Endothelial cell of hepatic sinusoid (primary cell): ENCODE data around the gene ABHD5.

Source experiments
- in situ Hi-C: cut with HindIII; loops from 2 replicates; pipeline ENCODE4 v1.10.0; 2017; ENCODE audit warnings: low sequenced_read_pairs

ABHD5 gene

DNA sequence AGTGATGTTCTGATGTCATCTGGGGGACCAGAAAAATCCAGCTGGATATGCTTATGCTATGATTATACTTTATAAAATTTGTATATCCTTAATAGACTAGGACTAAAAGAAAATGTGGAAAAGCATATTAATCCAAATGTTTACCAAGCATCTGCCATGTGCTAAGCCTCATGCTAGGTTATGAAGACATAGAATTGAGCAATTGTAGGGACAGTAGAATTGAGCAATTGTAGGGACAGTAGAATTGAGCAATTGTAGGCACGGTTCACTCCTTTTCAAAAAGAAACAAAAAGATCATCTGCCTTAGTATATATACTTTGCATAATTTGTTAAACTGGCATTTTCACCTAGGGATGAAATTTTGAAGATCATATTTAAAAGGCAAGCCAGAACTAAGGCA, 18.3 kb downstream of the ABHD5 start:
- in situ Hi-C loops = no loop called here

DNA sequence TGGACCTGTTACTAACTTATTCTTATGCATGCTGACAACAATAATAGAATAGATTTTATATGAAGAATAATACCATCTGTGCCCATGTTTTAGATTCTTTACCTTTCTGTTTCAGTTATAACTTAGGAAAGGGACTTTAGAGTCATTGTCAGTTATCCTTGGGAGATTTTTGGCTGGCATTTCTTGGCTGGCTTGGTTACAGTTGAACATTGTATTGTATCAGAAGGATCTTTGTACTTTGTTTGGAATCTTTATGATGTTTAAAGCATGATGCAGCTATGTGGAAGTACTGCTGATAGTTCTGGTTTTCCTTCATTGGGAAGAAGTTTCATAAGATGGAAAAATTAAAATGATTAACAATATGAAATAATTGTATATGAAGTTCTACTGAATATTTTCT, 19.9 kb downstream of the ABHD5 start:
- in situ Hi-C loops = no loop called here

DNA sequence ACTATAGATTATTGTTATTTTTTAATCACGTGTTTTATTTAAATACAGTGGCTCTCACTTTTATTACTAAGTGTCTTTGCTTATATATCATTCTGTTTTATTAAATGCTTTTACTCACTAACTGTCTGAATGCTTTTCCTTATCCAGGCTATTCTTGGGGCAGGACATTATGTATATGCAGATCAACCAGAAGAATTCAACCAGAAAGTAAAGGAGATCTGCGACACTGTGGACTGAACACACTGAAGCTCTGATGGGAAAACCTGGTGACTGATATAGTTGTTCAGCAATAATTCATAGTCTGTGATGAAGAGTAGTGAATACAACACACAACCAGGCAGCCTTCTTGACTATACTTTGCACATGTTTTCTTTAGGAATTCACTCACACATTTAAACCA, 27.6 kb downstream of the ABHD5 start:
- in situ Hi-C loops = no loop called here

DNA sequence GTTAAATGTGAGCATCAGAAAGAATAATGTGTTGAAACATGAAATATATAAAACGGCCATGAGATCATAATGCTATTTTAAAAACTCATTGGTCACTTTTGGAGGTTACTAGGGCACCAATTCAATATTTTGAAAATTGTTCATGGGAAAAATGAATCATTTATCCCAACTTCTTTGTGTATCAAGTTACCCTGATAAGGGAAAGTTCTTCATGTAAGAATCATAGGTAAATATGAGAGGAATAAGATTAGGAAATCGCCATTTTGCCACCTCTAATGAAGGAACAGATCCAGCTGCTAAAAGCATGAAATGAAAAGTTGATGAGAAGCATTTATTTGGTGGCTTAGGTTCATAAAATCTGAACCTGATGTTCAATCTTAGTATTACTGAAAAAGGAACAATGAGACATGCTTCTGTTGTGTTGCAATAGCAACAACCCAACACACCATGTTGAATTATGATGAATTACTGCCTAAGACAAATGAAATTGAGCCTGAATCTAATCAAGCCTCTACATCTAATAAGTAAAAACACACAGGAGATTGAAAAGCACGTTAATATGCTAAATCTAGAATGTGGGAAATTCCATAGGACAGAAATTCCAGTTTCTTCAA, 32.5 kb downstream of the ABHD5 start:
- in situ Hi-C loops = no loop called here

DNA sequence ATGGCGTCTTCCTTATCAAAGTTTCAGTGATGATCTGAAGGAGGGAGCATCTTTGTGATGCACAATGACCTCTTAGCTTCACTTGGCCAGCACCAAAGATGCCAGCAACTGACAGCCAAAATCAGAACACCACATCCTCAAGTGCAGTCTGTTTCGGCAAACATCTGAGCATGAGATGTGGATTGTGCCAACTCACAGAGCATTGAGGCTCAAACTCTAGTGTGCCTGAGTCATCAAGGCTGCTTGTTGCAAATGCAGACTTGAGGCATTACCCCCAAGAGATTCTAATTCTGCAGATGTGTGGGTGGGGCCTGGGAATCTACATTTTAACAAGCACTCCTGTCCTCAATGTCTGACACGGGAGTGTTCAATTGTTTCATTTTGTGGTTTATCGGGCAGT, 35.8 kb downstream of the ABHD5 start:
- in situ Hi-C loops = no loop called here

DNA sequence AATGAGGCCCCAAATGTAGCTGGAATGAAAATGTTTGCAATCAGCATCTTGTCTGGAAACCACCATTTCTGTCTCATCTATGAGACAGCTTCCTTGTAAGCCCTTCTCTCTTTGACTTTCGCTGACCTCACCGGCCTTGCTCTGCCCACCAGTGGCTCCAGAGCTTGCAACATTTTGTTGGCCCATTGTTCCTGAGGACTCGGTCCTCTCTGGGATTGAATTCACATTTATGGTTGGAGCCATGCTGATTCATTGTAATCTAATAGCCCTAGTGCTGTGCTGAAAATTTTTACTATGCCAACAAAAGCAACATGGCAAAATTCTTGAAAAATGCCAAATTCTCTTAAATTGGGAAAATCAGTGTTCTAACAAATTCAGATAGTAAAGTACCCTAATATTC, 37.2 kb downstream of the ABHD5 start:
- in situ Hi-C loops = no loop called here

DNA sequence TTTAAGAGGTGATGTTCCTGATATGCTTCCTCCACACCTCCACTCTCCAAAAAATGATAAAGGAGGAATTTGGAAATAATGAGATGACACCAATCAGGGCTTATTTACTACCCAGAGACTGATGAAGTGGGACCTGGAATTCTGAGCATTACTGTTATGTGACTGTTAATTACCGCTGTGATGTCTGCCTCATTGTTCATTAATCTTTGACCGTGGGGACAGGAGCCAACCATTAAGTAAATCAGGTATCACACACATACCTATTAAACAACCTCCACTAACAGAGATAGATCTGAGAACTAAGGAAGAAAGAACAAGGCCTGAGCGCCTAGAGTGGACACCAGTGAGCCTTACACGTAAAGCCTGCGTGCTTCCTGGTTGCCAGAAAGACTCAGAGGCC, 37.7 kb downstream of the ABHD5 start:
- in situ Hi-C loops = no loop called here

DNA sequence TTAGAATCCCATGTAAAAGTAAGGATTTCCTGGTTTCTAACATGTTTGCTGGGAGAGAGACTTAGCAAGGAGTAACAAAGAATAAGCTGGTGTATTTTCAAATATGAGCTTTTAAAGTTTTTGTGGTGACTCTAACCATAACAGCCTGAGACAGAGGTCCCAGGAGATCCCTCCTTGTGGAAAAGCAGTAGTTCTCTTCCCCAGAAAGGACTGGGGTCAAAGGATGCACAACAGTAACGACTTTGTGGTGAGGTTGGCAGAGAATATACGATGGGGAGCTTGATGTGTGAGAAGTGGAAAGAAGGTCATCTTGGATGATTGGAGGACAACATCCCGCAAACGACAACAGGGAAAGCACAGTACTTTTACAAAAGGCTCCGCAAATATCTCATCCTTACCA, 38.2 kb downstream of the ABHD5 start:
- in situ Hi-C loops = no loop called here

DNA sequence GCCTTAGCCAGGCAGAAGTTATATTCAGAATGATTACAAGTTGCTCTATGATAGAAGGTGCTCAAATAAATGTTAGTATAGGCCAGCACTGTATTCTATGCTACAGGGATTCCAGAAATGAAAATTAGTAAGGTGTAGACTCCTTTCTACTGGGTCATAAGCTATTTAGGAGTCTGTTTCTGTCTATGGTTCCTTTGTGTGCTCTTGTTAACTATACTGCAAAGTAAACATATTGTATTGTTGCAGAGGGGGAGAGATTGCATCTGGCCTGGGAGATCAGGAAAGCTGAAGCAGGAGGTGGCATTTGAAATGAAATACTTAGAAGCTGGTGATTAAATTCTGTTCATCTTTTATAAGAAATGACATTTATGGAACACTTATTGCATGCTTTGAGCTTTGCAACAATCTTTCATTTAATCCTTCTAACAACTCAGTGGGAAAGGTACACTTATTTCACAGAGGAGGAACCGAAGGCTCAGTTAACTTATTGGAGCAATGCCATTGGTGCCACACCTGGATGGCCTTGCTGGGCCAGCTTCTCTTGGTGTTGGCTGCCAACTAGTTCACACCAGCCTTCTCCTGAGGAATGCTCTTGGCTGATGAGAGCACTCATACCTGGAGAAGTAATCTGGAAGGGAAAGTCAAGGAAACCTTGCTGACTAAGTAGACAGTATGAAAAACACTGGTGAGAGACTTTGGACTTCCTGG, 39.1 kb downstream of the ABHD5 start:
- in situ Hi-C loops = loop anchor here (5.0 to 10.0 kb wide), 3 partner anchors 88 to 765 kb away; no protein-coding TSS in a partner anchor

DNA sequence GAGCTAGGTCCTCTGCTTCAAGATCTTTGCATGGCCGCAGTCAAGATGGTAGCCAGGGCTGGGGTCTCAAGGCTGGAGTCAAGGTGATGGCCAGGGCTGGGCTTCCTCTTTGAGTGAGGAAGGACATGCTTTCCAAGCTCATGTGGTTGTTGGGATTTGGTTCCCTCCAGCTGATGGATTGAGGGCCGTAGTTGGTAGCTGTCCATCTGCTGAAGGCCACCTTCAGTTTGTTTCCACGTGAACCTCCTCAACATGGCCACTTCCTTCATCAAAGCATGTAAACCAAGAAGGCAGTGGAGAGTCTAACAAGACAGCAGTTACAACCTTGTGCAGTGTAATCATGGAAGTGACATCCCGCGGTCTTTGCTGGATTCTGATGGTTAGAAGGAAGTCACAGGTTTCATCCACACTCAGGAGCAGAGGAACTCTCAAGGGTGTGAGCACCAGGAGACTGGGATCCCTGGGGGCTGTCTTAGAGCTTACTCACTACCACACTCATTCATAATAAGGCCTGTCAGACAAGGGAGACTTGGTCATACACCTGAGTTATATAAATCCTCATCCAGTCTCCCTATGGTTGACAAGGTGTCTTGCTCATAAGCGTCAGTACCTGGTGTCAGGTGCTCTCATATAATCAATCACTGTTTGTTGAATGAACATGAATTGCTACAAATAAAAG, 42.1 kb downstream of the ABHD5 start:
- in situ Hi-C loops = loop anchor here (5.0 to 10.0 kb wide), 3 partner anchors 91 to 768 kb away; no protein-coding TSS in a partner anchor

DNA sequence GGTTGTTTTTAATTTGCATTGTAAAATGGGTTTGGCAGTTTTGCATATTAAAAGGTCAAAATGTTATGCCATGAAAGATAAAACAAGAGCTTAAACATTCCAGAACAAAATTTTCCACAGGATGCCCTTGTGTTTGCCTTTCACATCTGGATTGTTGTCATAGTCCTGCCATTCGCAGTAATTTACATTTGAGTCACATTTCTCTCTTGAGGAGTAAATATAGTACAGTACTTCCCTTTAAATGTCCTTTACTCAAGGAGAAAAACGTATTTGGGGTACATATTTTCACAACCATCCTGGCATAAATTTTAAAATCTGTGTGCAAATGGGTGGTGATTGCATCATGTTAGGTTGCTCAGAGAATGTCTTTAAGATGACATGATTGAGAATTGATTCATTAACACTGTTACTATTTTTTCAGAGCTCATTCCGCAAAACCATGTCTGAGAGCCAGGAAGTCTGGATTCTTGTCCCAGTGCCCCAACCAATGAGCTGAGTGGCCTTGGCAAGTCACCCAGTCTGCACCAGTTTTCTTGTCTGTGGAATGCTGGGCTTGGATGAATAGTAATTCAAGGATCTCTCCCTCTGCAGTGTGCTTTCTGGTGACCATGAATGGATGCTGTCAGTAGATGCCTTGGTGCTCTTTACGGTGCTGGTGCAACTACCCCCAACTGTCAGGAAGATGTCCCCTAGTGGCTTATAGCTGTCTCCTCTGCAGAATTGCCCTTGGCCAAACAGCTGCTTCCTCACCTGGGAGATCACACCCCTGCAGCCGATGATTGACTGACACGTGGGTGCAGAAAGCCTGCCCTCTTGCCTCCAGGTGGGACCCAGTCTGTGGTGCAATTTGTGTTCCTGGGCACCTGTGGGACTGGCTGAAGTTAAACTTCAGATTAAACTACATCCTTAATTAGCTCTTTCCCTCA, 43.0 kb downstream of the ABHD5 start:
- in situ Hi-C loops = loop anchor here (5.0 to 10.0 kb wide), 3 partner anchors 91 to 769 kb away; no protein-coding TSS in a partner anchor

DNA sequence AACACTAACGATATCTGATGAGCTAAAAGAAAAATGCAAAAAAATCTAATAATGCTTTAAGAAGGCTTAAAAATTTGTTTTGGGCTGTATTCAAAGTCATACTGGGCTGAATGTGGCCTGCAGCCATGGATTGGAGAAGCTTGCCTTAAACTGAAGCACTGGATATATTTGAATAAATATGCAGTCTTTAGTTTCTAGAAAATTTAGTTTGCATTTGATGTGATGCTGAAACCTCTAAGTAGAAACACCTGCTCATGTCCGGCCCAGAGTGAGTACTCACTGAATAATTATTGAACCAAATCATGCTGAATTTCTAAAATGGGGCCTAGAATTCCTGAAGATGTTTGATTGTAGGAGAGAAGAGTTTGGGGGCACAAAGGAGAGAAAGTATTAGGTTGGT, 43.9 kb downstream of the ABHD5 start:
- in situ Hi-C loops = loop anchor here (5.0 to 10.0 kb wide), 3 partner anchors 92 to 770 kb away; no protein-coding TSS in a partner anchor

DNA sequence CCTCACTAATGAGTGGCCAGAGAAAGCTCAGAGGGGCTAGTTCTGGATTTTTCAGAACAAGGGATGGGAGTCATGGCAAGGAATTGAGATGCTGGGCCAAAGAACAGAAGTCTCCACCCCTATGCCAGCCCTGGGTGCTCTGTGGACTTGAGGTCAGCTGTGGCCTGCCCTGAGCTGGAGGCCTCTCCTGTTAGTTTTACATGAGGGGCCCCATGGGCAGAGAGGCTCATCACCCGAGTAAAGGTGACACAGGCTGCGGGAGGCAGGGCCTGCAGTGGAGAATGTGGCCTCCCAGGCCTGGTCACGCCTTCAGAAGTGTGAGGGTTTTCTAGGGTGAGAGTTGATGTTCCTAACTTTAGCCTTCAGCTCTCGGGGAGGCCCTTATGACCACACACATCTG, 44.9 kb downstream of the ABHD5 start:
- in situ Hi-C loops = loop anchor here (10.0 kb wide), 2 partner anchors 331 to 771 kb away; no protein-coding TSS in a partner anchor

DNA sequence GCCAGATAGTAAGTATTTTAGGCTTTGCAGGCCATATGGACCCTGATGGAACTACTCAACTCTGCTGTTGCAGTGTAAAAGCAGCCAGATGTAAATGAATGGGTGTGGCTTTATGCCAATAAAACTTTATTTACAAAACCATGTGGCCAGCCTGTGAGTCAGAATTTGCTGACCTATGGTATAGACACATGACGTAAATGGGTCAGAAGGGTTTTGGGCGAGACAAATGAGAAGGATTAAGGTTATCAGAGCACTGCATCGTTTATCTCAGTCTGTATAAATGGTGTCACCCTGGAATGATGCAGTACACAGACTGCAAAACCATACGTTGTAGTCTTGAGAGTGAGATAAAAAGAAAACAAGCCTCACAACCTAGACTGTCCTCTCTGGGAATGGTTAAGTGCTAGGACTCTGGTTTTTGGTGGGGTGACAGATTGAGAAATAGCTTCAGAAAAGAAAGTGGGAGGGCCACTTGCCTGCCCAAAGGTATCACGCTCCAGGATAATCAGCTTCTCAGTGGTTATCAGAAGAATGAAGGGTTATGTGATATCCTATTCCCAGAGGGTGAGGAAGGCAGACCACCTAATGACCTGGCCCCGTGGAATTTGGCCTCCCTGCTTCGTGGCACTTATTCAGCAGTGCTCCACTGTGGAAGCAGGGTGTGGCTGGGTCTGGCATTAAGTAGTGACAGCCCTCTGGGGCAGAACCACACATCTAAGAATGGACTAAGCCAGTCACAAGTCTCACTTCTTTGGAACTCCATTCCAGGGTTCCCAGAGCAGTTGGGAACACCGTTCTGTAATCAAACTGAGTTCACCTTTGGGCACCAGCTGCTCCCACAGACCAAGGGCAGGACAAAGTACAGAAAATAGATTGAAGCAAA, 46.1 kb downstream of the ABHD5 start:
- in situ Hi-C loops = loop anchor here (10.0 kb wide), 2 partner anchors 332 to 772 kb away; no protein-coding TSS in a partner anchor

DNA sequence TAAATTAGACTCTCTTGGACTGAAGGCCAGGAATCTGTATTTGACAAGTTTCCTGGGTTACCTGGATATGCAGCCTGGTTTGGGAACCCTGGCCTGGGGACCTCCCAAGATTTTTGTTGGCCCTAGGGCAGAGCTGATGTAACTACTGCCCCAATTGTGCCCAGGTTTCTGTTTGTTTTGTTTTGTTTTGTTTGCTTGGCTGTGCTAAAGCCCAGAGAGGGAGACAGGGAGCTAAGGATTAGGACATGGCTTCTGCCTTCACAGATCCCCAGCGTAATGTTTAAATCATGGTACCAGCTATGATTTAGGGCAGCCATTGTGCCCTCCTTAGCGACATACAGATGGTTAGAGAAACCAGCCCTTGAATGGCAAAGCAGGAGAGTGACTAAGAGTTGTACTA, 47.6 kb downstream of the ABHD5 start:
- in situ Hi-C loops = loop anchor here (10.0 kb wide), 2 partner anchors 334 to 774 kb away; no protein-coding TSS in a partner anchor

DNA sequence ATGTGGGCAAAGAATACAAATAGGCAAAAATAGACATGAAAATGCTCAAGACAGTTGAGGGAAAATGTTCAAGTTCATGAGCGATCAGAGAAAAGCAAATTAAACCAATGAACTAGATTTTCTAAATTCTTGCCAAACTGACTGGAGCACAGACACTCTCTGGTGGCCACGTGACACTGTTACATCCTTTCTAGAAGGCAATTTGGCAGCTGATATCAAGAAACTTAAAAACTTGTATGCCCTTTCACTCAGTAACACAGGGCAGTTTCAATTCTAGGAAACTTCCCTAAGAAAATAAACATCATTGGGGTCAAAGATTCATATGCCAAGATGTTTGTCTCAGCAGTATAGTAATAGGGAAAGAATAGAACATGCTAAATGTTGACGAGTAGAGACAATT, 52.2 kb downstream of the ABHD5 start:
- in situ Hi-C loops = no loop called here

DNA sequence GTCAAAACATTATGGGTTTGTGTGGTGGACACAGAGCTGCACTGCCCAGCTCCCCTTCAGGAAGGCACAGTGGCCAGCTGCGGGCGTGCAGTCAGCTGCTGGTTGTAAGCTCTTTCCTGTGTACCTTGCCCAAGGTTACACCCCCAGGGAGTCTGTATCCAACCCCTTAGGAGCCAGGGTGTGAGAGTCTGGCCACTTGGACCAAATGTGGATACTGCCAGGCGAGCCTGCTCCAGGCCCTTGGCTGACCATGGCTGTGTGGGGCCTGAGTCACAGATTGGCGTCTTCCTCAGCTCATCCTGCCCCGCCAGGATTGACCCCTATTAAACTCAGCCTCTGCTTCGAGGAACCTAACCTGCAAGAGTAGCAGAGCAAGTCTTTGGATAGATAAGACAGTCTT, 56.9 kb downstream of the ABHD5 start:
- in situ Hi-C loops = loop anchor here (5.0 kb wide), 1 partner anchor 50 kb away; no protein-coding TSS in a partner anchor

DNA sequence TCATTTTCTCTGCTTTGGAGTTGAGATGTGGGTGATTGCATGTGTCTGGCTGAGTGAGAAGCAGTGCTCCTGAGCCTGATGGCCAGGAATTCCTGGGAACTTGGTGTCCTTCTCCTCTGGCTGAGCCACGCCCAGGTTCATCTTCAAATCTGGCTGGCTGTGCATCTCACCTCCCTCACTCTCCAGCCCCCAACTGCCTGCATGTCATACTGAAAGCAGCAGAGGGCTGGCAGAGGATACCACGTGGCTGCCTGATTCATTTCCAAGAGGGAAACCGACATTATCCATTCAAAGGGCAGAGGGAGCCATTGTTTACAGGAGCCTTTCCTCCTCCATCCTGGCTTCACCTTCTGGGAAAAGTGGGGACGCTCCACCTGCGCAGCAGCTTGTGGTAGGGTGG, 57.4 kb downstream of the ABHD5 start:
- in situ Hi-C loops = loop anchor here (5.0 kb wide), 1 partner anchor 51 kb away; no protein-coding TSS in a partner anchor

DNA sequence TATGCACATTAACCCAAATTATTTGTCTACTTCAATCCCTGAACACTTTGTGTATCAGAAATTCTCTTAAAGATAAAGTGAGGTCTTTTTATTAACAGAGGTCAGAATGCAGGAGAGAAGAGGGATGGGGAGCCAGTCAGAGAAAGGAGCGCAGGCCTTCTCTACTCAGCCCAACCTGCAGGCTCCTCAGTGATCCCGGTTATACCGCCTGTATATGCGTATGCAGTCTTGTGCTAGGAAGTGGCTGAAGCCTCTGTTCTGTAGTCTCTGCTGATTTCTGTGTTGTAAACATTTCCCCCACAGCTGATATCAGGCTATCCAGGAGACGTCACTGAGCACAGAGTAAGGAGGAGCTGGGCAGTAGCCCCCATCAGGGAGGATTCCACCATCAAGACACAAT, 57.9 kb downstream of the ABHD5 start:
- in situ Hi-C loops = loop anchor here (5.0 kb wide), 1 partner anchor 51 kb away; no protein-coding TSS in a partner anchor
